H4 (cell line): Measurements from ENCODE around the gene OTUB2. TPM values are rescaled to one million over a fixed set of nuclear protein-coding genes. Genes with fewer than 3 reads are reported as not detected.
A peak's percentile ranks its signal among the peaks of the same experiment; 100 is the strongest.

Experiments
- DNase-seq: peaks from one replicate; pipeline ENCODE4 v3.0.0-alpha.2; 2015; ENCODE audit warnings: low spot score
- total RNA-seq: library from RNA; depleted of rRNA; stranded (reverse); fragments of >200 nt; shearing (Covaris generic); gene quantifications from 2 replicates; pipeline ENCODE4 v1.2.3, GENCODE V29; 2014; rRNA removed

Gene OTUB2
- 1.7 and 2.5 TPM in 2 replicates for total RNA-seq

DNA sequence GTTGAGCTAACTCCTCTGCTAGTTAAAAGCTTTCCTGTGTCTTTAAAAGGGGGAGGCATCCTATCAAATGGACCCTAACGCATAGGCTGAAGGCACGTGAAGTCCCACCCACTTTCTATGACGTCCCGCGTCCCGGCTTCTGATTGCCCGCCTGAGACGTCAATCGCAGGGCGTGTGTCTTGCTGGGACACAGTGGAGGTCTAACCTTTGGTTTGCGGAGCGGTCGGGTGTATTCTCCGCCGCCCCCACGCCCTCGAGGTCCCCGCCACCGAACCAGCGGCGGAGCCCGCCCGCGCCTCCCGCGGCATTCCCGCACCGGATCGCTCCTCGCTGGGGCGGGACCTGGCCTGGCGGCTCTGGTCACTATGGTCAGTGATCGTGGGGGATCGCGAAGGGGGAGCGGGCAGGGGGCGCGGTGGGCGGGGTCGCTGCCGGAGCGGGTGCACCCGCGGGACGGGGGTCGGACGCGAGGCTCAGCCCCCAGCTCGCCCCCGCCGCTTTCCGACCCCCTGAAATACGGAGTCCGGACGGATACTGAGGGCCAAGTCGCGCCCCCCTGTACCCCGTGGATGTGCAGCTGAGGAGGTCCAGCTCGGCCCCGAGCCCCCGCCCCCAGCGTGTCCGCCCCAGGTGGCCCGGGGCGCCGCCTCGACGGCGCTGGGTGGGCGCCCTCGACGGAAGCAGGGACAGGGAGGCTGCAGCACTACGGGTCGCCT lies at the start of gene OTUB2:
TSS of gene OTUB2 (plus strand) at position 168 of the 716 bp plus-strand sequence. CDS start at position 366, 198 bp downstream.
- DNase-seq = peak; percentile 98

DNA sequence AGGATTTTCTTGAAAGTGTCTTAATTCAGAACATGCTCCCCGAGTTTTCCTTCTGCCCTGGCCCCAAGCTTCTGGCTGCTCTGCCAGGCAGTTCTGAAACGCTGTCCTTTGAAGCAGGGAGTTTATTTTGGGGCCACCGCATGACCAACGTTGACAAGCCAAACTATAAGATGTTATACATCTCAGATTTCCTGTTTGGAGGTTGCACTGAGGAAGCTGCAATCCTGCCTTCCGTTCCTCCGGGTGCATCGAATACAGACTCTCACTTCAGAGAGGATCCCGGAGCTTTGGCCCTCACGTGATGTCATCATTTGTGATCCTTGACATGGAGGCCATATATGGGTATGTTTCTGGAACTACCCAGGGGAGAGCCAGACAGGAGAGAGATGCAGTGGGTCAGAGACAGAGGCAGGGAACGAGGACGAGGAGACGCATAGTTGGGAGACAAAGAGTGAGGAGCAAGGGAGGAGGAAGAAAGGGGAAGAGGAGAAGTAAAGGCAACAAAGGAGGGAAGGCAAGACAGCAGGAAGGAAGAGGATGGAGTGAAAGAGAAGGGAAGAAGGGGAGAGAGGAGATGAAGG lies 49.6 kb upstream of the OTUB2 start, which contains the start of gene ASB2:
TSS of gene ASB2 (minus strand) at position 94 of the 581 bp plus-strand sequence. CDS start 12,031 bp downstream, outside the sequence.
- DNase-seq = no peak

- DNase-seq = no peak
These were observed 49.0 kb upstream of the OTUB2 start for GRCh38 chr14:93977171-93977570.

DNA sequence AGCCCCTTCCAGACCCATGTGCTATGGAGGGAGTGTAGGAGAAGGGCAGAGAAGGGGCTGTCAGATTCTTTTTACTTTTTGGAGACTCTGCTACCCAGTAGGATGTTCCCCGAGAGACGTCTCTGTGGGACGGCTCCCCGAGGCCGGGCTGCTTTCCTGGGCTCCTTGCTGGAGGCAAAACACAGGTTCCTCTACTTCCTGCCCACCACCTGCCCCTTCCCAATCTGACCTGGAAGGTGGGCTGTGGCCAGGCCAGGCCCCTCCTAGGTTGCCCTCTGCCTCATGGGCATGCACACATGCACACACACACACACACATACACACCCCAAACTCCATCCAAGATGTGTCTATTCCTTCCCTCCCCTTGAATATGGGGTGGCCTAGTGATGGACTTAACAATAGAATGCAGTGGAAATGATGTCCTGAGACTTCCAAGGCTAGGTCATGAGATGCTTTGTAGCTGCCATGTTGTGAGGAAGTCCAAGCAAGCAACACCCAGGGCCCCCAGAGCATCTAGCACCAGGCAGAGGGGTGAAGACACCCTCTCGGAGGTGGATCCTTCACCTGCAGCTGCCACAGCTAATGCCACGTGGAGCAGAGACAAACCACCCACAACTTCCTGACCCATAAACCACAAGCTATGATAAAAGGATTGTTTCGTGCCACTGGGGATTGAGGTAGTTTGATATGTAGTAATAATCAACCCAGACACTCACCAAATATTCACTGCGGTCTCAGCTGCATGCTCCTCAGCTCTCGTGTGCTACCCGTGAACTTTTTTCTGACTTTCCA lies 48.2 kb upstream of the OTUB2 start:
- no peak for DNase-seq

GRCh38 chr14:93978735-93979134 lies 47.4 kb upstream of the OTUB2 start:
- DNase-seq = no peak

DNA sequence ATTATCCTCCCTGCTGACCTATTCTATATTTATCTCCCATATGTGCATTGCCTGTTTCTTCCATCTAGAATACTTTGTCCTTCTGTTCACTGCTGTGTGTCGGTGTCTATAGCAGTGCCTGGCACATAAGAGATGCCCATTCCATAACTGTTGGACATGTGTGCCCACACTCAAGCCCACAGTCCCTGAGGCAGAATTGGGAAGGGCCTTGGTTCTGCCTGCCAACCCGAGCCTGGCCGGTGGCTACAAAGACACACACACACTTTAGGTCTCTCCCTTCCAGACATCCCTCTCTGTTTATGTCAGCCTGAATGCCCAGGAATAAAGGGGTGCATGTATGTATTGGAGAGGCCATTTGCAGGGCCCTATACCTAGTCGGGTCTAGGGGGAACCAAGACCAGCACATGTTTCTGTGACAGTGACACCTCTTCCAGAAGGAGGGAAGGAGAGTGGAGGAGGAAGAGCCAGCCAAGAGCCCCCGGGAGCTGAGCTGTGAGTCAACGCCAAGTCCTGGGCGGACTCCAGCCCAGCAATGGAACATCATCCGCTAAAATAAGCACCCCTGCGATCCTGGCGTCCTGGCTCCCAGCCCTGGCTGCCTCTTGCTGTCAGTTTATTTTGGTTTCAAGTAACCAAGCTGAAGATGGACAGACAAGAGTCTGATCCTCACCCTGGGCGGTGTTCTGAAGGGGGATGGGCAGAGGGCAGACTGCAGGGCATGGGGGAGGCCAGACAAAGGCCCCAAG lies 45.5 kb upstream of the OTUB2 start:
- no peak for DNase-seq

- DNase-seq = no peak
These were observed 44.6 kb upstream of the OTUB2 start for GRCh38 chr14:93981316-93982229.

- no peak for DNase-seq
These were observed 43.7 kb upstream of the OTUB2 start for GRCh38 chr14:93982230-93983007.

GRCh38 chr14:93984070-93984469 lies 42.1 kb upstream of the OTUB2 start:
- no peak for DNase-seq

GRCh38 chr14:93984987-93985410 lies 41.1 kb upstream of the OTUB2 start:
- peak; percentile 79 for DNase-seq

GRCh38 chr14:93986955-93987354 lies 39.2 kb upstream of the OTUB2 start:
- DNase-seq = peak; percentile 19

DNA sequence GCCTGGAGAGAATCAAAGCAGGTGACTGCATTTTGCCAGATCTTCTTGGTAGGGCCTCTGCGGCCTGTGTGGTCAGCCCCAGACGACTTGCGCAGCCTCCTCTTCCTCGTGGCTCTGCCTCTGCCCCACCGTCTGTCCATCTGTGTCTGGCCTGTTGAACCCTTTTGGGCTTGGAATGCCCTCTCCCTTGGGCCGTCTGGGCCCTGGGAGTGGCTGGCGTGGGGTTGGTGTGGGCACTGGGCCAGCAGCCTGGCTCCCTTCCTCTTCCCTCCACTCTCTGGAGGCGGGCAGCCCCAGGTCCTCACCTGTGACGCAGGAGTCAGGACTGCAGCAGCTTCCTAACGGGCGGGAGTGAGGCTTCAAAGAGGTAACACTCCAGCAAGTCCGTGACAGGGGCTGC lies 38.8 kb upstream of the OTUB2 start:
- DNase-seq = no peak

DNA sequence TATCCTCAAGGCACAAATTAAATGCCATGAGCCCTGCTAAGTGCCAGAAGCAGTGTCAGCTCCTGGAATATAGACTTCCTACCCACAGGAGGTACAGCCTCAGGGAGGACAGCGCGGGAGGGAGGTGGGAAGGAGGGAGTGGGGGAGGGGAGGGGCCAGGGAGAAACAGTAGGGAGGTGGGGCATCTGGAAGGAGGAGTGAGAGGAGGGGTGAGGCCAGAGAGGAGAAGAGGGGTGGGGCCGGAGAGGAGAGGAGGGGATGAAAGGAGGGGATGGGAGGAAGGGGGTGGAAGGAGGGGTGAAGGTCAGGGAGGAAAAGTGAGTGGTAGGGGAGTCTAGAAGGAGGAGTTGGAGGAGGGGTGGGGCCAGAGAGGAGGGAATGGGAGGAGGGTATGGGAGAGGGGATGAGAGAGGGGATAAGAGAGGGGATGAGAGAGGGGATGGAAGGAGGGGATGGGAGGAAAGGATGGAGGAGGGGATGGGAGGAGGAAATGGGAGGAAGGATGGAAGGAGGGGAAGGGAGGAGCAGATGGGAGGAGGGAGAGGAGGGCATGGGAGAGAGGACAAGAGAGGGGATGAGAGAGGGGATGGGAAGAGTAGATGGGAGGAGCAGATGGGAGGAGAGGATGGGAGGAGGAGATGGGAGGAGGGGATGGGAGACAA lies 38.2 kb upstream of the OTUB2 start:
- no peak for DNase-seq

GRCh38 chr14:93989939-93990338 lies 36.2 kb upstream of the OTUB2 start:
- DNase-seq = no peak

DNA sequence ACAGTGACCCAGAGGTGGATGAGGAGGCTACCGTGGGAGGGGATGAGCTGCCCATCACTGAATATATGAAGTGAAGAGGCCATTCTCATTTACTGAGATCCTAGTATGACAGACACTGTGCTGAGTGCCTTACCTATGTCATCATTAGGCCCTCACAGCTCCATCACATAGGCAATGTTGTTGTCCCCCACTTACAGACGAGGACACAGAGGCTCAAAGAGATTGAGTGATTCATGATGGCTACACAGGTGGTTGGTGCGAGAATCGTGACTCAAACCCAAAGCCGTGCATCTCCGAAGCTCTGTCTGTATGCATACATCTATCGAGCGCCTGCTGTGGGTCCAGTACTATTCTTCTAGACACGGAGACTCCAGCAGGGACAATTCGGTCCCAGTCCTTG lies 34.9 kb upstream of the OTUB2 start:
- no peak for DNase-seq

DNA sequence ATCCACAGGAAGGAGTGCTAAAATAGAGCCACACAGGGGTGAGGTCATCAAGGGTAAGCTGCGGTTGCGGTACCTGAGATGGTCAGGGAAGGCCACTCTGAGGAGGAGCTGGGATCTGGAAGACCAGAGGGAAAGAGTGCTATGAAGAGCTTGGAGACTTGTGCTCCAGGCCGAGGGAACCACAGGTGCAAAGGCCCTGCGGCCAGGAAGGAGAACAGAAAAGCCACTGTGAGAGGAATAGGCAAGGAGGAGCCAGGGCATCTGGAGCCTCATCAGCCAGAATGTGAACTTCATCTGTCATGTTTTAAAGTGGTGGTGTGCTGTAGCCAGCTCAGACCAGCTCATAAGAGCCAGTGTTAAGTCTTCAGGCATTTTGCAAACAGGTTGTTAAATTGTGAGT lies 34.5 kb upstream of the OTUB2 start:
- no peak for DNase-seq

DNA sequence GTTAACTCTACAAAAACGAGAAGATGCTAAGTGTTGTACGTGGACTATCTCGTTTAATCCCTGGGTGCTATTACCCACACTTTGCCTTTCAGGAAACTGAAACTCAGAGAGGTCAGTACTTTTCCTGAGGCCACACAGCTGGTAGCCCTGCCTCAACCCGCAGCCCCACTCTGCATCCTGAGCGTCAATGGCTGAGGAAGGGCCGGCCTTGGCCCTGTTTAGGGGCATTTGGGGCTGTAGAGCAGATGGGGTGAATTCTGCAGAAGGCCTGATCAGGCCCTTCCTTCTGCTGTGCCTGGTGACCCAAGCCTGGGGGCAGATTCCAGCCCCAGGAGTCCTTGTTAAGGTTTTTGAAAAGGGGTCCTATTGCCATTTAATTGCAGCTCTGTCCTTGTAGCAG lies 32.8 kb upstream of the OTUB2 start:
- no peak for DNase-seq

GRCh38 chr14:93994919-93995682 lies 31.0 kb upstream of the OTUB2 start:
- peak; percentile 68 for DNase-seq
